H1 (cell line): ENCODE data around the gene CALM1. TPM values are rescaled to one million over a fixed set of nuclear protein-coding genes. Genes with fewer than 3 reads are reported as not detected.

Experiments
- CTCF ChIA-PET: fragments of 300-600 bp; sonication (Branson Sonifier 250); formaldehyde crosslinking; loops from one replicate; lab custom pipeline; 2021; ENCODE audit not compliant: partially characterized antibody; lab: Charles Lee
- POLR2A ChIA-PET: fragments of 300-600 bp; sonication (Branson Sonifier 250); formaldehyde crosslinking; loops from one replicate; lab custom pipeline; 2021; ENCODE audit warnings: inconsistent platforms; ENCODE audit not compliant: partially characterized antibody; lab: Charles Lee
- DNase-seq, 2 experiments: peaks; one replicate each; pipeline versions ENCODE4 v3.0.0 to v3.0.0-alpha.2; 2010 to 2022; ENCODE audit warnings: low spot score in 2 of 2, low read depth in 1 of 2, mixed read lengths in 1 of 2
- FAIRE-seq: peaks from 2 replicates; lab custom pipeline; 2011; peaks lifted over from hg19 to GRCh38; lab: Jason Lieb, UNC
- H2AFZ ChIP-seq: 2 replicates; pipeline ENCODE4 v1.8.1; 2012; ENCODE audit warnings: low read length, inconsistent platforms
- H2AK5ac ChIP-seq: 2 replicates; pipeline ENCODE4 v1.6.1; 2013; ENCODE audit warnings: low read depth, low read length
- H2BK120ac ChIP-seq: replicated peaks from 2 replicates; pipeline ENCODE3; 2013; ENCODE audit warnings: low read depth, low read length, inconsistent platforms
- H2BK12ac ChIP-seq: 2 replicates; pipeline ENCODE4 v1.6.1; 2013; ENCODE audit warnings: low read depth, low read length
- H2BK15ac ChIP-seq: 2 replicates; pipeline ENCODE4 v1.6.1; 2013; ENCODE audit warnings: low read length
- H2BK20ac ChIP-seq: 2 replicates; pipeline ENCODE4 v1.6.1; 2013; ENCODE audit warnings: low read length
- H2BK5ac ChIP-seq: 2 replicates; pipeline ENCODE4 v1.6.1; 2013; ENCODE audit warnings: low read depth, low read length
- H3K14ac ChIP-seq: 2 replicates; pipeline ENCODE4 v1.6.1; 2013; ENCODE audit warnings: inconsistent platforms; ENCODE audit not compliant: insufficient read length
- H3K18ac ChIP-seq: 2 replicates; pipeline ENCODE4 v1.6.1; 2013; ENCODE audit warnings: low read length; ENCODE audit errors: extremely low read depth
- H3K23ac ChIP-seq: 2 replicates; pipeline ENCODE4 v1.6.1; 2013; ENCODE audit warnings: inconsistent platforms; ENCODE audit not compliant: insufficient read length
- H3K23me2 ChIP-seq: 2 replicates; pipeline ENCODE4 v1.6.1; 2013; ENCODE audit warnings: low read depth, low read length
- H3K27ac ChIP-seq: 2 replicates; pipeline ENCODE4 v1.6.1; 2011; ENCODE audit warnings: low read depth, low read length, inconsistent platforms
- H3K27me3 ChIP-seq, 4 experiments: replicated peaks in 1 of 4; 1 replicate in 1 of 4; 2 replicates in 3 of 4; pipeline versions ENCODE4 v1.6.1 to v1.8.1; 2011 to 2013; ENCODE audit warnings: low read length in 3 of 4, mild to moderate bottlenecking in 3 of 4, inconsistent platforms in 2 of 4, mixed read lengths in 2 of 4, moderate library complexity in 1 of 4; ENCODE audit not compliant: control insufficient read depth in 3 of 4, insufficient read depth in 3 of 4; ENCODE audit errors: extremely low read depth in 1 of 4
- H3K36me3 ChIP-seq, 4 experiments: 2 replicates each; pipeline versions ENCODE4 v1.6.1 to v1.8.1; 2011 to 2013; ENCODE audit warnings: mild to moderate bottlenecking in 4 of 4, low read length in 3 of 4, moderate library complexity in 2 of 4, control low read depth in 1 of 4, inconsistent platforms in 1 of 4; ENCODE audit not compliant: insufficient read depth in 4 of 4, control insufficient read depth in 2 of 4
- H3K4ac ChIP-seq: replicated peaks from 2 replicates; pipeline ENCODE3; 2013; ENCODE audit warnings: low read length, low read depth, mixed read lengths, inconsistent platforms; ENCODE audit not compliant: insufficient read length
- H3K4me1 ChIP-seq, 4 experiments: replicated peaks in 1 of 4; 1 replicate in 1 of 4; 2 replicates in 3 of 4; pipeline versions ENCODE4 v1.6.1 to v1.8.1; 2011 to 2013; ENCODE audit warnings: low read length in 3 of 4, inconsistent platforms in 2 of 4, mixed read lengths in 1 of 4; ENCODE audit not compliant: insufficient read depth in 4 of 4, control insufficient read depth in 3 of 4
- H3K4me2 ChIP-seq, 2 experiments: 2 replicates each; pipeline versions ENCODE4 v1.6.1 to v1.8.1; 2011 to 2013; ENCODE audit warnings: low read depth in 2 of 2, low read length in 2 of 2, control low read depth in 1 of 2, inconsistent platforms in 1 of 2, mild to moderate bottlenecking in 1 of 2; ENCODE audit not compliant: insufficient read depth in 1 of 2
- H3K4me3 ChIP-seq, 4 experiments: fragments of 200-600, 300-600 bp in 1 of 4; sonication (generic), shearing (Covaris generic), sonication (Bioruptor Twin) in 1 of 4; 2 replicates each; pipeline versions ENCODE4 v1.5.1 to v1.8.1; 2011 to 2016; ENCODE audit warnings: low read length in 4 of 4, low read depth in 3 of 4, control low read depth in 2 of 4, inconsistent platforms in 2 of 4, mild to moderate bottlenecking in 2 of 4, mixed read lengths in 1 of 4, moderate library complexity in 1 of 4; ENCODE audit not compliant: insufficient read depth in 2 of 4; ENCODE audit errors: extremely low read depth in 1 of 4
- H3K56ac ChIP-seq: replicated peaks from 2 replicates; pipeline ENCODE3; 2013; ENCODE audit warnings: low read depth, mild to moderate bottlenecking, mixed read lengths, low read length, inconsistent platforms; ENCODE audit not compliant: insufficient read length
- H3K79me1 ChIP-seq: 2 replicates; pipeline ENCODE4 v1.6.1; 2013; ENCODE audit warnings: low read depth, low read length, control low read depth
- H3K79me2 ChIP-seq, 2 experiments: 2 replicates each; pipeline versions ENCODE4 v1.6.1 to v1.8.1; 2012 to 2013; ENCODE audit warnings: low read length in 2 of 2, mild to moderate bottlenecking in 2 of 2, inconsistent platforms in 1 of 2; ENCODE audit not compliant: insufficient read depth in 2 of 2, control insufficient read depth in 1 of 2
- H3K9ac ChIP-seq, 4 experiments: replicated peaks in 1 of 4; 1 replicate in 1 of 4; 2 replicates in 3 of 4; pipeline versions ENCODE4 v1.6.1 to v1.8.1; 2011 to 2013; ENCODE audit warnings: low read depth in 3 of 4, low read length in 3 of 4, control low read depth in 2 of 4, mild to moderate bottlenecking in 2 of 4, moderate library complexity in 2 of 4, inconsistent platforms in 1 of 4; ENCODE audit errors: extremely low read depth in 1 of 4
- H3K9me3 ChIP-seq, 2 experiments: 2 replicates each; pipeline versions ENCODE4 v1.6.1 to v1.8.1; 2012 to 2013; ENCODE audit warnings: mild to moderate bottlenecking in 2 of 2, moderate library complexity in 2 of 2, control low read depth in 1 of 2, inconsistent platforms in 1 of 2, low read depth in 1 of 2, low read length in 1 of 2, mixed read lengths in 1 of 2; ENCODE audit not compliant: insufficient read depth in 2 of 2
- H4K20me1 ChIP-seq, 2 experiments: replicated peaks in 1 of 2; 2 replicates each; pipeline versions ENCODE3 to v1.8.1; 2011 to 2013; ENCODE audit warnings: inconsistent platforms in 2 of 2, low read length in 2 of 2, mild to moderate bottlenecking in 1 of 2; ENCODE audit not compliant: insufficient read depth in 2 of 2, control insufficient read depth in 1 of 2
- H4K5ac ChIP-seq: 2 replicates; pipeline ENCODE4 v1.6.1; 2013; ENCODE audit warnings: low read length, low read depth, mixed read lengths, inconsistent platforms; ENCODE audit not compliant: insufficient read length
- H4K8ac ChIP-seq: 2 replicates; pipeline ENCODE4 v1.8.0; 2013; ENCODE audit warnings: mild to moderate bottlenecking, moderate library complexity, low read length, inconsistent platforms; ENCODE audit not compliant: insufficient read depth; ENCODE audit errors: extremely low read depth
- H4K91ac ChIP-seq: replicated peaks from 2 replicates; pipeline ENCODE3; 2013; ENCODE audit warnings: low read length, mixed read lengths, inconsistent platforms; ENCODE audit not compliant: insufficient read length
- EGR1 ChIP-seq: IDR thresholded peaks from 2 replicates; pipeline ENCODE4 v1.6.1; 2011; ENCODE audit warnings: low read depth, low read length, borderline replicate concordance
- KDM4A ChIP-seq: IDR thresholded peaks from one replicate; pipeline ENCODE4 v1.7.1; 2012; ENCODE audit warnings: low read depth, mild to moderate bottlenecking, moderate library complexity, low read length, inconsistent platforms; ENCODE audit not compliant: severe bottlenecking
- PHF8 ChIP-seq: fragments of 200-600 bp; sonication (generic); conservative IDR thresholded peaks from 2 replicates; pipeline ENCODE4 v1.7.1; 2012; ENCODE audit warnings: low read depth, mild to moderate bottlenecking, inconsistent platforms, low read length, moderate library complexity
- POLR2AphosphoS5 ChIP-seq: IDR thresholded peaks from 2 replicates; pipeline ENCODE4 v1.6.1; 2011; ENCODE audit warnings: low read depth, low read length
- SIRT6 ChIP-seq: IDR thresholded peaks from one replicate; pipeline ENCODE4 v1.7.1; 2012; ENCODE audit warnings: low read length, inconsistent platforms
- SP2 ChIP-seq: IDR thresholded peaks from 2 replicates; pipeline ENCODE4 v1.6.1; 2012; ENCODE audit warnings: mild to moderate bottlenecking, low read length, inconsistent platforms
- USF2 ChIP-seq: IDR thresholded peaks from 2 replicates; pipeline ENCODE4 v1.6.1; 2011; ENCODE audit warnings: low read length, improper control_type of control experiment
- ZNF274 ChIP-seq: IDR thresholded peaks from 2 replicates; pipeline ENCODE4 v1.7.0; 2012; ENCODE audit warnings: low read length, borderline replicate concordance; ENCODE audit errors: extremely low read depth
- WGBS, 2 experiments: shearing (Covaris generic) in 1 of 2; methylation state at CpG; one replicate each; pipeline versions ENCODE4 v1.1.6 to v1.1.7; 2013 to 2015; ENCODE audit warnings: low lambda C conversion rate in 2 of 2, mixed read lengths in 2 of 2, inconsistent platforms in 1 of 2, low coverage in 1 of 2, missing lambda C conversion rate in 1 of 2; ENCODE audit not compliant: insufficient replicate concordance in 2 of 2, insufficient coverage in 1 of 2, insufficient read length in 1 of 2; ENCODE audit errors: extremely low coverage in 1 of 2, missing lambda C conversion rate in 1 of 2; 5-methylcytosine and 5-hydroxymethylcytosine counted together
- polyA plus RNA-seq, 7 experiments: library from polyadenylated mRNA; depleted of rRNA in 3 of 7; stranded (reverse) in 5 of 7; unstranded in 2 of 7; fragments of >200 nt in 5 of 7; fragments of 200-250 nt in 2 of 7; gene quantifications; 1 replicate in 5 of 7; 2 replicates in 1 of 7; 4 replicates in 1 of 7; pipeline versions ENCODE4 v1.2.1 to v1.2.3, GENCODE V29; 2011 to 2013; ENCODE audit warnings: missing spikeins in 2 of 7, mixed read lengths in 2 of 7
- total RNA-seq: library from RNA; stranded (reverse); fragmentation: NEBNext Ultra II Directional; extraction: Animal tissue kit (Norgen Biotek cat#: 25700); gene quantifications from 2 replicates; pipeline ENCODE4 v1.2.1, GENCODE V29; 2021

CALM1 gene
- total and polyA plus RNA-seq, 2 of the 8 experiments (the other 6 are each of a cell fraction or from before 2014, with no cell fraction given): 285 to 422 TPM

DNA sequence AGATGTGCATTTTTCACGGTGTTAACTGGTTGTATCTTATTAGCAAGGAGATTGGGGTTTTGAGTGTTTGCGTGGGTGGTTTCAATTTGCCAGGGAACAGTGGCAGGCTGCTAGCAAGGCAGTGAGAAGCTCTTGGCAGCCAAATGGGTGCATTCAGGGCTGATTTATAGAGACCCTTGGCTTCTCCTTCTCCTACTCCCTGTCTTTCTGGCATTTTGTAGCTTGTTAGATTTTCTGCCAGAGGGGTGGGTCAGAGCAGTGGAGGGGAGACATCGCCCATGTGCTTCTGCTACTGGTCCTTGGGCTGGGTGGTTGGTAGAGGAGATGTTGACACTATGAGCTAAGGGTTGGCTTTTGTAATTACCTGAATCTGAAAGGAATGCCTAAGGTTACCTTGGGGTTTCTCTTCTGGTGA lies 9.6 kb downstream of the CALM1 start:
- WGBS, 2 experiments: 91% methylated on average over 3 of the region's 3 CpGs; no CpG with 5 or more reads in 1 of the 2 experiments
- no peak overlapping the region for H3K4me2 ChIP-seq
- no peak overlapping the region for H3K9ac ChIP-seq
- peaks cover 0 to 3% of the 10 kb centered on the region in 2 experiments; a peak in 1 of 4 replicates for H3K79me2 ChIP-seq
- H2AFZ ChIP-seq: no peak overlapping the region
- no peak overlapping the region for H2BK20ac ChIP-seq
- no peak overlapping the region for H3K23ac ChIP-seq
- no peak overlapping the region for H4K91ac ChIP-seq
- H2BK12ac ChIP-seq: no peak overlapping the region
- no peak overlapping the region for H3K14ac ChIP-seq
- ChIA-PET POLR2A (interaction anchor here (0.9 to 2.1 kb wide), 7 partner anchors 9 to 291 kb away, joined by 3 to 8 read pairs (median 4); partner anchors contain the start of gene CALM1), CTCF (interaction anchor here (0.7 to 1.7 kb wide), 11 partner anchors 10 to 354 kb away, joined by 3 to 6 read pairs (median 4); no protein-coding TSS in a partner anchor)
- no peak overlapping the region for H4K8ac ChIP-seq
- no peak overlapping the region for H3K56ac ChIP-seq
- H3K9me3 ChIP-seq: no peaks in the 10 kb centered on the region
- H2BK15ac ChIP-seq: no peak overlapping the region
- no peak overlapping the region for H3K4me3 ChIP-seq
- H2BK120ac ChIP-seq: no peak overlapping the region
- FAIRE-seq: no peak
- peaks cover 0 to 2% (median under 1%) of the 10 kb centered on the region in 4 experiments; a peak in 2 of 7 replicates for H3K4me1 ChIP-seq
- H3K18ac ChIP-seq: no peak overlapping the region
- H3K36me3 ChIP-seq: peaks cover 36 to 46% (median 41%) of the 10 kb centered on the region in 4 experiments
- no peaks in the 10 kb centered on the region for H3K27me3 ChIP-seq
- DNase-seq: no peak
- no peaks in the 10 kb centered on the region; the same call in 1 of the 2 replicates for H3K79me1 ChIP-seq
- no peak overlapping the region for H2BK5ac ChIP-seq
- H3K4ac ChIP-seq: no peak overlapping the region
- H3K27ac ChIP-seq: no peak overlapping the region
- H4K20me1 ChIP-seq: peaks cover 0 to 5% of the 10 kb centered on the region in 2 experiments
- H2AK5ac ChIP-seq: no peak overlapping the region
- no peaks in the 10 kb centered on the region for H3K23me2 ChIP-seq
- TF ChIP-seq ZNF274 (no peak), KDM4A (no peak), POLR2AphosphoS5 (peak; percentile 30; the same call in 1 of the 2 replicates), EGR1 (no peak), PHF8 (no peak), SP2 (no peak), USF2 (no peak), SIRT6 (no peak)
- TF ChIP-seq, all 59 proteins: peak for 1
- H4K5ac ChIP-seq: no peak overlapping the region
